Activated CD4-positive, CD25-positive, alpha-beta regulatory T cell (primary cell): Measurements from ENCODE around the gene SIRT1.
"Not testable (repeated sequence)": the region's sequence is repeated elsewhere in the genome, so short reads cannot be mapped to it uniquely, and the experiment has no call there.

Experiments used
- DNase-seq, 4 experiments: peaks; one replicate each; lab custom pipeline; 2025; lab: John Stamatoyannopoulos, UW

The SIRT1 gene

GRCh38 chr10:67884313-67884841 is at the start of gene SIRT1:
TSS of gene SIRT1 (plus strand) at chr10:67884656. CDS start at chr10:67884722, 66 bp downstream.
- peak; percentile 85 to 88 (median 86) for DNase-seq

- DNase-seq, result not testable (repeated sequence)
Observed at GRCh38 chr10:67835541-67836394, 48.7 kb upstream of the SIRT1 start.

GRCh38 chr10:67836488-67836887 is 48.0 kb upstream of the SIRT1 start:
- no peak for DNase-seq

- DNase-seq, result no peak
Observed at GRCh38 chr10:67836972-67837371, 47.5 kb upstream of the SIRT1 start.

- DNase-seq, result no peak
Observed at GRCh38 chr10:67837541-67838314, 46.7 kb upstream of the SIRT1 start, which contains the start of gene DNAJC12. TSS of gene DNAJC12 (minus strand) at chr10:67838188. CDS start at chr10:67838011, 177 bp downstream.

GRCh38 chr10:67839511-67839910 is 44.9 kb upstream of the SIRT1 start:
- DNase-seq, result not testable (repeated sequence)

GRCh38 chr10:67839951-67840350 is 44.5 kb upstream of the SIRT1 start:
- no peak for DNase-seq

GRCh38 chr10:67841737-67842136 is 42.7 kb upstream of the SIRT1 start:
- DNase-seq, result no peak

GRCh38 chr10:67843284-67843683 is 41.2 kb upstream of the SIRT1 start:
- no peak for DNase-seq

- DNase-seq, result peak; percentile 78 to 93 (median 84)
Observed at GRCh38 chr10:67849331-67850011, 35.0 kb upstream of the SIRT1 start.

GRCh38 chr10:67851186-67851585 is 33.3 kb upstream of the SIRT1 start:
- DNase-seq, result no peak

GRCh38 chr10:67852761-67853160 is 31.7 kb upstream of the SIRT1 start:
- no peak for DNase-seq

- DNase-seq, result no peak
Observed at GRCh38 chr10:67853512-67853911, 30.9 kb upstream of the SIRT1 start.

- no peak for DNase-seq
Observed at GRCh38 chr10:67858971-67859370, 25.5 kb upstream of the SIRT1 start.

- DNase-seq, result no peak
Observed at GRCh38 chr10:67861750-67862432, 22.6 kb upstream of the SIRT1 start.

- DNase-seq, result no peak
Observed at GRCh38 chr10:67863094-67863493, 21.4 kb upstream of the SIRT1 start.

GRCh38 chr10:67864607-67865371 is 19.7 kb upstream of the SIRT1 start:
- DNase-seq, result no peak

- DNase-seq, result no peak
Observed at GRCh38 chr10:67868132-67868531, 16.3 kb upstream of the SIRT1 start.

- DNase-seq, result no peak
Observed at GRCh38 chr10:67869996-67870395, 14.5 kb upstream of the SIRT1 start.

- no peak for DNase-seq
Observed at GRCh38 chr10:67875340-67876238, 8.9 kb upstream of the SIRT1 start.
